Iris pigment epithelial cell (primary cell): ENCODE data around the gene SAMSN1.
"Not testable (repeated sequence)": the region's sequence is repeated elsewhere in the genome, so short reads cannot be mapped to it uniquely, and the experiment has no call there.

Source experiments
- DNase-seq: peaks from one replicate; pipeline ENCODE4 v3.0.0-alpha.2; 2011; ENCODE audit warnings: low read depth

SAMSN1 gene

GRCh38 chr21:14527696-14528652 is 18.1 kb downstream of the SAMSN1 start:
- DNase-seq, result no peak

DNA sequence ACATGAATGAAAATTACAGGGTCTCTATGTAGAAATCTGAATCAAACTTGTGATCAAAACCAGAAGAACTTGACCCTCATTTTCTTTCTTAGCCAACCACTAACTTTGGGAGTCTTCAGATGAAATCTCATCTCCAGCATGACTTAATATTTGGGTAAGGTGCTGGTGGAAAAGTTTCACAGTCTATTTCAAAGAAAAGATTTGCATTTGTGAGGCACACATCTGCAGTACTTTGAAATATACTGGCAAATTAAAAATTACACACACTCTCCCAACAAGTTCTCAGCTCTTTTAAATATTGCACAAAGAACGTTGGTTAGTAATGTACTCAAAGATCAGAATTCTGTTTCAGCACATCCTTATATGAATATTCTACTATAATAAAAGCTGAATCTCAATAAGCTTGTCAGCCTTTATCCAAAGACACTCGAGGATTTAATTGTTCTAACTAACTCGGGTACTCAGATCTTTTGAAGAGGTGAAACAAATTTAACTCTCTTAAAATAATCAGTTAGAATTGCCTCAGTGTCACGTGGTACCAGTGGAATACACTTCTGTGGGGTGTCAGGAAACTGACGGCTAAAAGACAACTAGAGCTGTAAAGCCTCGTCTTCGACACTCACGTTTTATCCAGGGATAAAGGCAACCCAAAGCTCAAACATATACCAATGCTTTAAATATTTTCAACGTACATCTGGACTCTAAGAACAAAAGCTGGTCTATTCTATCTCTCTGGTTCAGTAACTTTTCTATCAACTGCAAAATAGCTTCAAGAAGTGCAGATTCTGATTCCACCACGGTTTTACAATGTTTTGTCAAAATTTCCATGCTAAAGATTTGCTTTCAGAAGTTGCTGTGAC is 19.0 kb downstream of the SAMSN1 start:
- DNase-seq, result no peak

- no peak for DNase-seq
Measured at GRCh38 chr21:14526199-14526598, 19.9 kb downstream of the SAMSN1 start.

- peak; percentile 1 for DNase-seq
Measured at GRCh38 chr21:14523234-14523633, 22.9 kb downstream of the SAMSN1 start.

- no peak for DNase-seq
Measured at GRCh38 chr21:14522736-14523135, 23.4 kb downstream of the SAMSN1 start.

- DNase-seq, result no peak
Measured at GRCh38 chr21:14520535-14520934, 25.6 kb downstream of the SAMSN1 start.

- no peak for DNase-seq
Measured at GRCh38 chr21:14519000-14519399, 27.1 kb downstream of the SAMSN1 start.

GRCh38 chr21:14513804-14514203 is 32.3 kb downstream of the SAMSN1 start:
- DNase-seq, result no peak

GRCh38 chr21:14506859-14507457 is 39.2 kb downstream of the SAMSN1 start:
- not testable (repeated sequence) for DNase-seq

DNA sequence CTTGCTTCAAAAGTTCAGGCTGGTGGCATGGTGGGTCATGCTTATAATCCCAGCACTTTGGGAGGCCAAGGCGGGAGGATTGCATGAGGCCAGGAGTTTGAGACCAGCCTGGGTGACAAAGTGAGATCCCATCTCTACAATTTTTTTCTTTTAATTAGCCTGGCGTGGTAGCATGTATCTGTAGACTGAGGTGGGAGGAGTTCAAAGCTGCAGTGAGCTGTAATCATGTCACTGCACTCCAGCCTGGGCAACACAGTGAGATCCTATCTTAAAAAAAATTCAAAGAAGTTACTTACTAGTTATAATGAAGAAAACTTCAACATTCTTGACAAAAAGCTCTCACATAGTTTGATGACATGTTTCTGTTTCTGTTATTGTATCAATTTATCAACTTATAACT is 45.2 kb downstream of the SAMSN1 start:
- DNase-seq, result no peak

DNA sequence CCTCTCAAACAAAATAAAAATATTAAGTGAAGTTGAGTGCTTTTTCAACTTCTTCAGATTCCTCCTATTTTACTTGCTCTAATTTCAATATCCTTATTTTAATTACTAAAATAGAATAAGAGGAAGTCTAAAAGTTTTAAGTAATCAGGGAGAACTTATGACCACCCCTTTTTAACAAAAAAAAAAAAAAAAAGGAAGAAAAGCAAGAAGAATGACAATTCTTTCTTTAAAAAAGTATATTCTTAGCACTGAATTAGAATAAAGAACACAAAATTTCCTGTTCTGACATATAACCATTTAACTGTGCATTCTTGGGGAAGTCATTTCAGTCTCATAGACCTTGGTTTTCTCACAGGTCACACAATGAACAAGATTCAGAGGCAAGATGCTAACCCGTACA is 46.8 kb downstream of the SAMSN1 start:
- DNase-seq, result no peak

DNA sequence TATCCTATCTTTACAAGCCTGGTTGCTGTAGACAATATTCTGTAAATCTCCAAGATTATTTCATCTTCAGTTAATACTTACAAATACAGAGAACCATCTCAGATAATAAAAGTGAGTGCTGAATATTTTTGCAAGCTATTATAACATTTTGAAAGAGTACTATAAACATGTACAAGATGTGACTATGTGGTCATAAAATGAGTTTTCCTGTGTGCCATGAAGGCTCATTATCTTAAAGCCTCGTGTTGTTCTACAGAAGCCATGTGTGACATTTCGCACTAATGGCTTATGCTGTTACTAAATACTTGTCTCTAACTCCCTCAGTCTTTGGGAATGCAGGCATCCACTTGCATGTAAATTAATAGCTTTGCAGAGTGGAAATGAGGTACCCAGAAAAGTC is 48.3 kb downstream of the SAMSN1 start:
- DNase-seq, result no peak

- DNase-seq, result no peak
Measured at GRCh38 chr21:14495075-14495474, 51.0 kb downstream of the SAMSN1 start.

- DNase-seq, result not testable (repeated sequence)
Measured at GRCh38 chr21:14494181-14494580, 51.9 kb downstream of the SAMSN1 start.

DNA sequence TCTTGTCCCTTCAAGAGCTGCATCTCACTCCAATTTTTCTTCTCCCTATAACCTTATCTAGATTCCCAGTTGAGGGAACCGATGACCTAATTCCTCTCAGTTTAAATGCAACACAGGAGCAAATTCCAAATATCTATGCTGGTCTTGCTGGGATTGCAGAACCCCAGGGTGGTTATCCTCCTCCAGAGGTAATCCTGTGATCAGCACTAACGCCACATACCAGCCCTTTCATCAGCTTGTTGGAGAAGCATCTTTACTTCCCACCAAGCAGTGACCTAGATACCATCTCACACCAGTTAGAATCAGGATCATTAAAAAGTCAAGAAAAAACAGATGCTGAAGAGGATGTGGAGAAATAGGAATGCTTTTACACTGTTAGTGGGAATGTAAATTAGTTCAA is 52.4 kb downstream of the SAMSN1 start:
- DNase-seq, result no peak

- DNase-seq, result no peak
Measured at GRCh38 chr21:14492931-14493330, 53.2 kb downstream of the SAMSN1 start.

GRCh38 chr21:14491269-14491681 is 54.8 kb downstream of the SAMSN1 start:
- no peak for DNase-seq

GRCh38 chr21:14488672-14489204 is 57.4 kb downstream of the SAMSN1 start:
- DNase-seq, result no peak

DNA sequence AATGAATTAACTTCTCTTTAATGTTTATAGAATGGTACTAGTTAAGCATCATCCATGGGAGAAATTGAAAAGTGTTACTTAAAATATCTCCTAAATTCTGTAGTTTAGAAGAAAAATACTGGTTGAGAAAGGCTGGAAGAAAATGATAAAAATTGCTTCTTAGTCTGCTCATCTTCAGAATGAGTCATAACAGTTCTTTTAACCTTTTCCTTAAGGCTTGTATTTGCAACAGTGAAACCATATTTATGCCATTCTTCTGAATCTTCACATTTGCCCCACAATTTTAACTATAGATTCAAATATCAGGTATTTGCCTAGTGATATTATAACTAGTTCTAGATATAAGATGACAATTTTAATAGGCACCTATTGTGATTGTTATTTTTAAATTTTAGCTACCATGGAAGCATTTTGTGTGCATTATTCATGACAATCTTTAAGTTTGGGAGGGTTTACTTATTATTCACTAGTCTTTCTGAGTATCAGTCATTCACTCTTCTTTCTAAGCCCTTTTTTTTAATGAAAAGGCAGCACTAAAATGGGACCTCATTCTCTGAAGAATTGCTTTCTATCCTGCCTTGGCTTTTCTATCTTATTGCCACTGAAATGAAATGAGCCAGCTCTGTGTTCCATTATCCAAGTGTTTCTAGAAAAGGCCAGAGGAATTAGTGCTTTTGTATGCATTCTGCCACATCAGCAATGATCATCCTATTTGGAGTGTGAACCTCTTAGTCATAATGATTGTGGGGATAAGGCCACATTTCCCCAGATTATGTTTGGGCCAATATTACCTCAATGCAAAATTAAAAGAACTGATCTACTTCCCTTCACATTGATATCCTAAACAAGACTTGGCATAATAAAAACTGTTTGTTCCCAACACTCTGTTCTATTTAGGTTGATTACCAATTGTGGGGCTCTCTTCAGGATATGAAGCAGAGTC is 58.4 kb downstream of the SAMSN1 start:
- DNase-seq, result no peak

GRCh38 chr21:14486869-14487268 is 59.2 kb downstream of the SAMSN1 start:
- DNase-seq, result no peak
